Uterus (tissue), 4 donors: ENCODE results near the gene LDLRAD4. TPM values are rescaled to one million over a fixed set of nuclear protein-coding genes. Genes with fewer than 3 reads are reported as not detected.

Source experiments
- DNase-seq, 2 donors: peaks; one replicate each; pipeline ENCODE4 v3.0.0-alpha.2; 2019 to 2020
- H3K27ac ChIP-seq, 2 donors: fragments of 200-600 bp; sonication (generic); 1 replicate in 1 of 2; 2 replicates in 1 of 2; pipeline ENCODE4 v1.5.1; 2016 to 2018
- H3K27me3 ChIP-seq, 2 donors: fragments of 200-600 bp; sonication (generic); one replicate each; pipeline ENCODE4 v1.5.1; 2018 to 2019; ENCODE audit warnings: control low read depth in 1 of 2
- H3K36me3 ChIP-seq, 2 donors: fragments of 200-600 bp; sonication (generic); one replicate each; pipeline ENCODE4 v1.5.1; 2019; ENCODE audit warnings: control low read depth in 1 of 2
- H3K4me1 ChIP-seq, 2 donors: fragments of 200-600 bp; sonication (generic); one replicate each; pipeline ENCODE4 v1.5.1; 2018 to 2019; ENCODE audit warnings: control low read depth in 1 of 2
- H3K4me3 ChIP-seq, 2 donors: fragments of 200-600 bp; sonication (generic); 1 replicate in 1 of 2; 2 replicates in 1 of 2; pipeline ENCODE4 v1.5.1; 2018 to 2019; ENCODE audit warnings: mild to moderate bottlenecking in 1 of 2
- H3K9me3 ChIP-seq, 2 donors: fragments of 200-600 bp; sonication (generic); one replicate each; pipeline ENCODE4 v1.5.1; 2019; ENCODE audit warnings: control low read depth in 1 of 2
- POLR2A ChIP-seq, 2 donors: fragments of 450-650 bp; IDR thresholded peaks; one replicate each; pipeline ENCODE4 v1.6.1; 2016; ENCODE audit warnings: antibody characterized with exemption in 2 of 2, mild to moderate bottlenecking in 1 of 2, moderate library complexity in 1 of 2
- intact Hi-C: fragments of 100-400 bp; cut with DNase I; formaldehyde crosslinking; loops from one replicate; pipeline ENCODE4 v1.15.1; 2023; ENCODE audit warnings: low total_unique reads
- total RNA-seq, 4 donors: library from RNA; depleted of rRNA in 3 of 4; stranded (reverse); fragments of >200 nt in 3 of 4; gene quantifications; one replicate each; pipeline versions ENCODE4 v1.1.0 to v1.2.4, GENCODE V29; 2014 to 2023
- TF ChIP-seq, protein P1 (sequence below), 4 experiments: fragments of 200-600 bp in 2 of 4; fragments of 450-650 bp in 2 of 4; sonication (generic) in 2 of 4; IDR thresholded peaks; one replicate each; pipeline ENCODE4 v1.5.1; 2016 to 2019; ENCODE audit warnings: antibody characterized with exemption in 4 of 4, mild to moderate bottlenecking in 2 of 4, moderate library complexity in 1 of 4
- donor health status: DM: yes; HTN: yes; CAD: no.

Gene LDLRAD4
- total RNA-seq, 4 donors from 2014 or later = 23.8 to 82.2 (median 39.3) TPM

GRCh38 chr18:13324880-13325279 is 106.3 kb downstream of the LDLRAD4 start:
- Histone ChIP-seq H3K27ac (no peak overlapping the region), H3K4me3 (no peak overlapping the region), H3K36me3 (no peaks in the 10 kb centered on the region), H3K27me3 (no peaks in the 10 kb centered on the region), H3K4me1 (no peaks in the 10 kb centered on the region), H3K9me3 (no peaks in the 10 kb centered on the region)
- DNase-seq = no peak
- intact Hi-C loops = no loop called here
- TF ChIP-seq, protein P1, sequence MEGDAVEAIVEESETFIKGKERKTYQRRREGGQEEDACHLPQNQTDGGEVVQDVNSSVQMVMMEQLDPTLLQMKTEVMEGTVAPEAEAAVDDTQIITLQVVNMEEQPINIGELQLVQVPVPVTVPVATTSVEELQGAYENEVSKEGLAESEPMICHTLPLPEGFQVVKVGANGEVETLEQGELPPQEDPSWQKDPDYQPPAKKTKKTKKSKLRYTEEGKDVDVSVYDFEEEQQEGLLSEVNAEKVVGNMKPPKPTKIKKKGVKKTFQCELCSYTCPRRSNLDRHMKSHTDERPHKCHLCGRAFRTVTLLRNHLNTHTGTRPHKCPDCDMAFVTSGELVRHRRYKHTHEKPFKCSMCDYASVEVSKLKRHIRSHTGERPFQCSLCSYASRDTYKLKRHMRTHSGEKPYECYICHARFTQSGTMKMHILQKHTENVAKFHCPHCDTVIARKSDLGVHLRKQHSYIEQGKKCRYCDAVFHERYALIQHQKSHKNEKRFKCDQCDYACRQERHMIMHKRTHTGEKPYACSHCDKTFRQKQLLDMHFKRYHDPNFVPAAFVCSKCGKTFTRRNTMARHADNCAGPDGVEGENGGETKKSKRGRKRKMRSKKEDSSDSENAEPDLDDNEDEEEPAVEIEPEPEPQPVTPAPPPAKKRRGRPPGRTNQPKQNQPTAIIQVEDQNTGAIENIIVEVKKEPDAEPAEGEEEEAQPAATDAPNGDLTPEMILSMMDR (IDR thresholded peaks at IDR 0.05) = no peak
- no peak for TF ChIP-seq POLR2A (IDR thresholded peaks at IDR 0.05)

DNA sequence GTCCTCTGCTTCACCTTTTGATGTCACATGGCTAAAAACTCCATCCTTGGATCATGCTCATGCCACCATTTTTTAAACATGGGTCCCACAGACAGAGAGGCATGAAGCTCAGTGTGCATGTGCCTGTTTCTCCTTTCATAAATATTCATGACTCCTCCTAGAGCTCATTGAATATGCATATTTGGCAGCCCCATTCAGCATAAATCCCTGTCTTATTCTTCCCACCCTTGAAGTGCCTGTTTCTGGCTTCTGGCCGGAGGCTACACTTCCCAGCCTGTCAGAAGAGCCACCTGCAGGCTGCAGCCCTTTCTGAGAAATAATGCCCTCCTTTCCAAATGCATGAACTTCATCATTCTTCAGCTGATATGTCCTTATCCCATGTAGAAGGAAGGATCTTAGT is 109.7 kb downstream of the LDLRAD4 start:
- H3K36me3 ChIP-seq = no peaks in the 10 kb centered on the region
- no peaks in the 10 kb centered on the region for H3K4me1 ChIP-seq
- H3K27me3 ChIP-seq = no peaks in the 10 kb centered on the region
- TF ChIP-seq, protein P1 (IDR thresholded peaks at IDR 0.05) = no peak
- TF ChIP-seq POLR2A (IDR thresholded peaks at IDR 0.05) = no peak
- intact Hi-C loops = no loop called here
- H3K27ac ChIP-seq = no peak overlapping the region
- no peak for DNase-seq
- no peaks in the 10 kb centered on the region for H3K9me3 ChIP-seq
- no peak overlapping the region for H3K4me3 ChIP-seq

DNA sequence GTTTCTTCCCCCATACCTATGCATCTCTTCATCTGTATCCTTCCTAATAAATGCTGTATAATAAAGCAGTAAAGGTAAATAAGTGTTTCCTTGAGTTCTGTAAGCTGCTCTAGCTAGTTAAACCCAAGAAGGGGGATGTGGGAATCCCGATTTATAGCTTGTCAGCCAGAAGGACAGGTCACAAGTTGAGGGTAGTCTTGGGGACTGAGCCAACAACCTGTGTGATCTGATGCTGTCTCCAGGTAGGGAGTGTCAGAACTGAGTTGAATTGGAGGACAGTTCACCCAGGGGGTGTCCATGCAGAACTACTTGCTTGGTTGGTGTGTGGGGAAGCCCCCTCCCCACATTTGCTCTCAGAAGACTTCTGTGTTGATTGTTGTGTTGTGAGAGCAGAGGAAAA is 112.4 kb downstream of the LDLRAD4 start:
- TF ChIP-seq, protein P1 (IDR thresholded peaks at IDR 0.05) = no peak
- no peak for TF ChIP-seq POLR2A (IDR thresholded peaks at IDR 0.05)
- H3K4me1 ChIP-seq = no peaks in the 10 kb centered on the region
- DNase-seq = no peak
- H3K27me3 ChIP-seq = no peaks in the 10 kb centered on the region
- H3K36me3 ChIP-seq = no peaks in the 10 kb centered on the region
- no peak overlapping the region for H3K4me3 ChIP-seq
- H3K9me3 ChIP-seq = no peaks in the 10 kb centered on the region
- intact Hi-C loops = no loop called here
- no peak overlapping the region for H3K27ac ChIP-seq

DNA sequence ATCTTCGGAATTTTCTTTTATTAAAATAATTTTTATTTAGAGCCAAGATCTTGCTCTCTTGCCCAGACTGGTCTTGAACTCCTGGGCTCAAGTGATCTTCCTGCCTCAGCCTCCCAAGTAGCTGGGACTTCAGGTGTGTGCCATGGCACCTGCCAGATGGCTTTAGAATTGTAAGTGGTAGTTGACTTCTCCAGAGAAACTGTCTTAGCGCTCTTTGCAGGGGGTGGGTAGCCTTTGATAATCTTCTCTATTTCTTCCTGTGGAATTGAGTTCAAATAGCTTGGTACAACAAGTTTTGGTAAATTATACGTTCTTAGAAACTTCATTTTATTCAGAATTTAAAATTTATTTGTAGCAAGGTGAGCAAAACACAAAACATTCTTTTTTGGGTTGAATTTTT is 113.3 kb downstream of the LDLRAD4 start:
- Histone ChIP-seq H3K27ac (no peak overlapping the region), H3K36me3 (no peaks in the 10 kb centered on the region), H3K9me3 (no peaks in the 10 kb centered on the region), H3K27me3 (no peaks in the 10 kb centered on the region), H3K4me1 (no peaks in the 10 kb centered on the region), H3K4me3 (no peak overlapping the region)
- no peak for DNase-seq
- intact Hi-C loops = no loop called here
- no peak for TF ChIP-seq POLR2A (IDR thresholded peaks at IDR 0.05)
- TF ChIP-seq, protein P1 (IDR thresholded peaks at IDR 0.05) = no peak

- Histone ChIP-seq H3K36me3 (no peaks in the 10 kb centered on the region), H3K9me3 (no peaks in the 10 kb centered on the region), H3K27me3 (no peaks in the 10 kb centered on the region), H3K4me1 (no peaks in the 10 kb centered on the region), H3K27ac (no peak overlapping the region), H3K4me3 (no peak overlapping the region)
- intact Hi-C loops = no loop called here
- TF ChIP-seq, protein P1 (IDR thresholded peaks at IDR 0.05) = no peak
- no peak for TF ChIP-seq POLR2A (IDR thresholded peaks at IDR 0.05)
- DNase-seq = no peak
Observed at GRCh38 chr18:13332874-13333273, 114.3 kb downstream of the LDLRAD4 start.
